Measurements from ENCODE around the gene KRTAP4-16.
"Not testable (repeated sequence)": the region's sequence is repeated elsewhere in the genome, so short reads cannot be mapped to it uniquely, and the experiment has no call there.

KRTAP4-16 gene

GRCh38 chr17:41067281-41067680 lies 34.7 kb downstream of the KRTAP4-16 start:
- Mint-ChIP-seq H3K27me3 (no peaks in the 10 kb centered on the region), H3K36me3 (ENCODE audit: low read depth) (no peaks in the 10 kb centered on the region), H3K4me1 (no peaks in the 10 kb centered on the region), H3K27ac (no peak overlapping the region), H3K4me3 (no peak overlapping the region), H3K9me3 (no peaks in the 10 kb centered on the region)
- ATAC-seq: no peak
- DNase-seq: no peak

GRCh38 chr17:41065829-41066624 lies 36.0 kb downstream of the KRTAP4-16 start, which contains the start of gene KRTAP2-4:
TSS of gene KRTAP2-4 (minus strand) at chr17:41065879. CDS start at chr17:41065845, 34 bp downstream.
- peaks cover 2% of the 10 kb centered on the region for H3K27me3 Mint-ChIP-seq
- peak; percentile 40 for ATAC-seq
- H3K27ac Mint-ChIP-seq: no peak within 1 kb of the TSS
- H3K36me3 Mint-ChIP-seq (ENCODE audit: low read depth): no peaks in the 10 kb centered on the region
- no peak within 1 kb of the TSS for H3K4me3 Mint-ChIP-seq
- no peak for DNase-seq
- H3K9me3 Mint-ChIP-seq: no peaks in the 10 kb centered on the region
- H3K4me1 Mint-ChIP-seq: no peaks in the 10 kb centered on the region

GRCh38 chr17:41065016-41065689 lies 36.9 kb downstream of the KRTAP4-16 start:
- not testable (repeated sequence) for H3K4me3 Mint-ChIP-seq; H3K27me3 Mint-ChIP-seq; H3K27ac Mint-ChIP-seq; H3K4me1 Mint-ChIP-seq; ATAC-seq; H3K9me3 Mint-ChIP-seq; H3K36me3 Mint-ChIP-seq (ENCODE audit: low read depth); DNase-seq

- ATAC-seq (no peak), DNase-seq (no peak)
- no peak overlapping the region for H3K27ac Mint-ChIP-seq
- peaks cover 14% of the 10 kb centered on the region for H3K27me3 Mint-ChIP-seq
- no peak overlapping the region for H3K4me3 Mint-ChIP-seq
- H3K4me1 Mint-ChIP-seq: no peaks in the 10 kb centered on the region
- no peaks in the 10 kb centered on the region for H3K9me3 Mint-ChIP-seq
- no peaks in the 10 kb centered on the region for H3K36me3 Mint-ChIP-seq (ENCODE audit: low read depth)
These were observed 37.7 kb downstream of the KRTAP4-16 start for GRCh38 chr17:41064301-41064700.

GRCh38 chr17:41063449-41063848 lies 38.6 kb downstream of the KRTAP4-16 start:
- no peaks in the 10 kb centered on the region for H3K4me1 Mint-ChIP-seq
- no peak for ATAC-seq
- DNase-seq: no peak
- no peaks in the 10 kb centered on the region for H3K36me3 Mint-ChIP-seq (ENCODE audit: low read depth)
- no peaks in the 10 kb centered on the region for H3K9me3 Mint-ChIP-seq
- H3K27ac Mint-ChIP-seq: no peak overlapping the region
- H3K27me3 Mint-ChIP-seq: peaks cover 18% of the 10 kb centered on the region
- H3K4me3 Mint-ChIP-seq: no peak overlapping the region

GRCh38 chr17:41061964-41062363 lies 40.0 kb downstream of the KRTAP4-16 start:
- Mint-ChIP-seq H3K36me3 (ENCODE audit: low read depth) (no peaks in the 10 kb centered on the region), H3K27ac (no peak overlapping the region), H3K27me3 (peaks cover 30% of the 10 kb centered on the region), H3K4me3 (no peak overlapping the region), H3K4me1 (no peaks in the 10 kb centered on the region), H3K9me3 (no peaks in the 10 kb centered on the region)
- ATAC-seq (no peak), DNase-seq (no peak)

- no peak within 1 kb of the TSS for H3K27ac Mint-ChIP-seq
- H3K36me3 Mint-ChIP-seq (ENCODE audit: low read depth): no peaks in the 10 kb centered on the region
- peaks cover 33% of the 10 kb centered on the region for H3K27me3 Mint-ChIP-seq
- no peaks in the 10 kb centered on the region for H3K4me1 Mint-ChIP-seq
- no peak for ATAC-seq
- no peak within 1 kb of the TSS for H3K4me3 Mint-ChIP-seq
- no peaks in the 10 kb centered on the region for H3K9me3 Mint-ChIP-seq
- DNase-seq: no peak
These were observed 41.9 kb downstream of the KRTAP4-16 start, which contains the start of gene KRTAP2-3 for GRCh38 chr17:41060052-41060604. TSS of gene KRTAP2-3 (minus strand) at chr17:41060114. CDS start at chr17:41060050, 64 bp downstream.

- ATAC-seq; H3K4me1 Mint-ChIP-seq; H3K27ac Mint-ChIP-seq; H3K36me3 Mint-ChIP-seq (ENCODE audit: low read depth); H3K9me3 Mint-ChIP-seq; DNase-seq; H3K4me3 Mint-ChIP-seq: not testable (repeated sequence)
- H3K27me3 Mint-ChIP-seq: peaks cover 33% of the 10 kb centered on the region
These were observed 42.5 kb downstream of the KRTAP4-16 start for GRCh38 chr17:41059276-41060051.

- no peak overlapping the region for H3K4me3 Mint-ChIP-seq
- ATAC-seq (no peak), DNase-seq (no peak)
- no peaks in the 10 kb centered on the region for H3K9me3 Mint-ChIP-seq
- peaks cover 33% of the 10 kb centered on the region for H3K27me3 Mint-ChIP-seq
- no peak overlapping the region for H3K27ac Mint-ChIP-seq
- H3K36me3 Mint-ChIP-seq (ENCODE audit: low read depth): no peaks in the 10 kb centered on the region
- H3K4me1 Mint-ChIP-seq: no peaks in the 10 kb centered on the region
These were observed 43.3 kb downstream of the KRTAP4-16 start for GRCh38 chr17:41058741-41059140.

- H3K4me1 Mint-ChIP-seq: no peaks in the 10 kb centered on the region
- H3K27me3 Mint-ChIP-seq: peaks cover 33% of the 10 kb centered on the region
- H3K27ac Mint-ChIP-seq: no peak overlapping the region
- H3K4me3 Mint-ChIP-seq: no peak overlapping the region
- ATAC-seq (no peak), DNase-seq (no peak)
- H3K36me3 Mint-ChIP-seq (ENCODE audit: low read depth): no peaks in the 10 kb centered on the region
- H3K9me3 Mint-ChIP-seq: no peaks in the 10 kb centered on the region
These were observed 44.5 kb downstream of the KRTAP4-16 start for GRCh38 chr17:41057547-41057946.

GRCh38 chr17:41055130-41055529 lies 46.9 kb downstream of the KRTAP4-16 start, which contains the start of gene KRTAP2-2:
TSS of gene KRTAP2-2 (minus strand) at chr17:41055230. CDS start at chr17:41055211, 19 bp downstream.
- H3K4me3 Mint-ChIP-seq; DNase-seq; H3K36me3 Mint-ChIP-seq (ENCODE audit: low read depth); H3K27ac Mint-ChIP-seq; ATAC-seq; H3K4me1 Mint-ChIP-seq; H3K9me3 Mint-ChIP-seq: not testable (repeated sequence)
- H3K27me3 Mint-ChIP-seq: peaks cover 23% of the 10 kb centered on the region

- ATAC-seq; H3K4me3 Mint-ChIP-seq; H3K4me1 Mint-ChIP-seq; H3K36me3 Mint-ChIP-seq (ENCODE audit: low read depth); H3K27ac Mint-ChIP-seq; H3K9me3 Mint-ChIP-seq; DNase-seq: not testable (repeated sequence)
- peaks cover 21% of the 10 kb centered on the region for H3K27me3 Mint-ChIP-seq
These were observed 47.5 kb downstream of the KRTAP4-16 start for GRCh38 chr17:41054556-41054955.

GRCh38 chr17:41054025-41054424 lies 48.0 kb downstream of the KRTAP4-16 start:
- DNase-seq: no peak
- no peak overlapping the region for H3K27ac Mint-ChIP-seq
- ATAC-seq: no peak
- no peaks in the 10 kb centered on the region for H3K9me3 Mint-ChIP-seq
- no peak overlapping the region for H3K4me3 Mint-ChIP-seq
- H3K36me3 Mint-ChIP-seq (ENCODE audit: low read depth): no peaks in the 10 kb centered on the region
- no peaks in the 10 kb centered on the region for H3K4me1 Mint-ChIP-seq
- peaks cover 19% of the 10 kb centered on the region for H3K27me3 Mint-ChIP-seq

- no peak for DNase-seq
- ATAC-seq: no peak
- Mint-ChIP-seq H3K27me3 (peaks cover 10% of the 10 kb centered on the region), H3K36me3 (ENCODE audit: low read depth) (no peaks in the 10 kb centered on the region), H3K4me3 (no peak overlapping the region), H3K4me1 (no peaks in the 10 kb centered on the region), H3K27ac (no peak overlapping the region), H3K9me3 (no peaks in the 10 kb centered on the region)
These were observed 49.4 kb downstream of the KRTAP4-16 start for GRCh38 chr17:41052566-41052965.

Measured in activated naive CD8-positive, alpha-beta T cell treated with anti-CD3 and anti-CD28 coated beads, Interleukin-2, amount 50 U/mL, for 24 hours (primary cell).